SKM-1 (cell line): ENCODE measurements around the gene CAMKMT.

Experiments used
- DNase-seq: peaks from one replicate; lab custom pipeline; 2025; ENCODE audit not compliant: unreplicated experiment; lab: John Stamatoyannopoulos, UW

The CAMKMT gene

DNA sequence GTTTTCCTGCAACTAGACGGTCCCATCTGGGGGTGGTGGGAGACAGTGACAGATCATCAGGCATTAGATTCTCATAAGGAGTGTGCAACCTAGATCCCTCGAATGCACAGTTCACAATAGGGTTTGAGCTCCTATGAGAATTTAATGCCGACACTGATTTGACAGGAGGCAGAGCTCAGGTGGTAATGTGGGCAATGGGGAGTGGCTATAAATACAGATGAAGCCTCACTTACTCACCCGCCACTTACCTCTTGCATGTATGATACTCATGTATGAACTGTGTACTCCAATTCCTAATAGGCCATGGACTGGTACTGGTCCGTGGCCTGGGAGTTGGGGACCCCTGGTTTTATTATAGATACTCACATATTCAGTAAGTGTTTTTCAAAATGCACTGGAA lies 457.3 kb downstream of the CAMKMT start:
- no peak for DNase-seq

DNA sequence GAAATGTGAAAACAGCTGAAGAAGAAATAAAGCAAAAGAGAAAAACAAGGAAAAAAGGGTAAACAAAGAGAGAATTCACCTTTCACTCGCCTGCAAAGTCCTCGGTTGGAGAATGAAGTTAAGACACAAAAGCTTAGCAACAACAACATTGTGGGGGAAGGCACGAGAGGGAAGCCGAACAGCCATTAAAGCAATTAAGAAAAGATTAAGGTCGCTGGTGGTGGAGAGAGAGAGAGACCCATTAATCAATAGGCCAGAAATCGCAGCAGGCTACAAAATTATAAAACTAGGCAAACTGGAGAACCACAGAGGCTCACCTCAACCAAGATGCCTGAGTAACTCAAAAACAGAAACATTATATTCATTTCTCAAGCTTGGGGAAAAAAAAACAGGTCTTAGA lies 459.8 kb downstream of the CAMKMT start:
- no peak for DNase-seq

DNA sequence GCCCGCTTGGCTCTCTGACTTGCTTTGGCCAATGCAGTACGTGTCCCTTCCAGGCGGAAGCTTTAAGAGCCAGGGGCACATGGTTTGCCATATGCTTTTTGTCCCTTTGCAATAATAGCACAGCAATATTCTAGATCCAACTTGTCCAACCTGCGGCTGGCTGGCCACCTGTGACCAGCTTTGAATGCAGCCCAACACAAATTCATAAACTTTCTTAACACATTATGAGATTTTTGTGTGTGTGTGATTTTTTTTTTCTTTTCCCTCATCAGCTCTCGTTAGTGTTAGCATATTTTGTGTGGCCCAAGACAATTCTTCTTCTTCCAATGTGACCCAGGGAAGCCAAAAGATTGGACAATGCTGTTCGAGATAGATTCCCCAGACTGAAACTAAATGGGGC lies 460.4 kb downstream of the CAMKMT start:
- DNase-seq, result no peak
